Loucy (cell line): ENCODE results near the gene ARHGAP22.

Experiments used
- CTCF ChIP-seq: fragments of 200-600 bp; sonication (generic); conservative IDR thresholded peaks from 2 replicates; pipeline ENCODE4 v1.5.1; 2014; ENCODE audit warnings: mild to moderate bottlenecking, antibody characterized with exemption, low read length
- EZH2phosphoT487 ChIP-seq: fragments of 200-600 bp; IDR thresholded peaks from 2 replicates; pipeline ENCODE4 v1.6.1; 2018; ENCODE audit warnings: antibody characterized with exemption, mild to moderate bottlenecking, moderate library complexity, borderline replicate concordance

- no peak for TF ChIP-seq CTCF
- TF ChIP-seq EZH2phosphoT487: no peak
These were observed 49.2 kb upstream of the ARHGAP22 start for GRCh38 chr10:48653944-48654698.
